ENCODE results near the gene DYNLRB1.

The DYNLRB1 gene

DNA sequence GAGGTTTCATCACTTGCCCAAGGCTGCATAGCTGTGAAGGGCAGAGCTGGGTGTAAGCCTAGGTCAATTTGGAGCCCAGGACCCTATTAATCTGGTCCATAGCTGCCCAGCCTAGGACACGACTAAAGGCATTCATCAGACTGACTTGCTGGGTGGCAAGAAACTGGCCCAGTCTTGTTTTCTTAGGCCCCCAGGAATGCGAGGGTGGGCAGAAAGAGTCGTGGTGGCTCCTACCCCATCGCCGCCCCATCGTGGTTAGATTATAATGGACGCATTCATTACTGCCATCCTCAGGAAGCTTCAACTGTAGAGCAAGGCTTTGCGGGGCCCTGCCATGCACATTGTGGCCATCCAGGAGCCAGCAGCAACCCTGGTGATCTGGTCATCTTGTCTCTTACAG lies 16.1 kb downstream of the DYNLRB1 start:
- no peak for TF ChIP-seq CTCF (conservative IDR thresholded peaks at IDR 0.05)
- TF ChIP-seq ZFX (IDR thresholded peaks at IDR 0.05) = no peak
- H3K27ac ChIP-seq = no peak overlapping the region

DNA sequence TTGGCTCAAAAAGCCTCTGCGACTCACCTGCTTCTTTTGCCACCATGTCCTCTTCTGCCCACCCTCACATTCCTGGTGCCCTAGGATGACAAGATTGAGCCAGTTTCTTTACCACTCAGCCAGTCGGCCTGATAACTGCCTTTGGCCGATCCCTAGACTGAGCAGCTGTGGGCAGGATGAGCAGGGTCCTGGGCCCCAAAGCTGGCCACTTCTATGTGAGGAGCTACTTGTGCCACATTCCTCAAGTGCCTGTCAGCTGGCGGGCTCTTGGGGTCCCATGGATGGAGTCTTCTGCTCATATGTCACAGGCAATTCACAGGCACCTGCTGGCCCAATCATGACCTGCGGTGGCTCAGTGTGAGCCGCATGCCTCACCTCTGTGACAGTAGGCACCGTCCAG lies 16.5 kb downstream of the DYNLRB1 start:
- H3K27ac ChIP-seq = no peak overlapping the region
- TF ChIP-seq ZFX (IDR thresholded peaks at IDR 0.05) (no peak), CTCF (conservative IDR thresholded peaks at IDR 0.05) (no peak)

GRCh38 chr20:34534391-34535165 lies 18.4 kb downstream of the DYNLRB1 start:
- no peak overlapping the region for H3K27ac ChIP-seq

DNA sequence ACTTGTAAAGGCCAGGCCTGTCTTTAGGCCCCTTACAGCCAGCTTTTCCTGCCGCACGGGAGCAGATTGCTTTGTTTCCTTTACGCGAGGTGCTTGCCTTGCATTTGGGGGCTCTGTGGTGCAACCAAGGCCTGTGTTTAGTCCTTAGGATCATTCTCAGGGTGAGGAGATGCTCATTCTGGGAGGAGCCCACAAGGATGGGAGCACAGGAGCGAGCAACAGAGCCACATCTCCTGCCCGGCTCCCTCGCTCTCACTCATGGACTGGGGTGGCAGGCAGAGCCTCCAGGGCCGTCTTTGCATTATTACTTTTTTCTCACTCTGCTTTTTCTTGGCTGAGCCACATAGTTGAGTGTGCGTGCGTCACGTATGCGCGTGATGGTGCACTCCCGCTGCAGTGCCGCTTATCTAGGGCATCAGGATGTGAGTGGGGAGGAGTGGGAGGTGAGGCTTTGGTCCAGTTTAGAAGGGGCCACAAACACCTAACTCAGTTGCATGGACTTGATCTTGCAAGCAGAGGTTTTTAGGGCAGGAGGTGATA lies 19.1 kb downstream of the DYNLRB1 start:
- no peak overlapping the region for H3K27ac ChIP-seq

More at GRCh38 chr20:34534391-34535165, 18.4 kb downstream of the DYNLRB1 start:
- TF ChIP-seq ZFX (IDR thresholded peaks at IDR 0.05) (no peak), CTCF (conservative IDR thresholded peaks at IDR 0.05) (no peak)

DNA sequence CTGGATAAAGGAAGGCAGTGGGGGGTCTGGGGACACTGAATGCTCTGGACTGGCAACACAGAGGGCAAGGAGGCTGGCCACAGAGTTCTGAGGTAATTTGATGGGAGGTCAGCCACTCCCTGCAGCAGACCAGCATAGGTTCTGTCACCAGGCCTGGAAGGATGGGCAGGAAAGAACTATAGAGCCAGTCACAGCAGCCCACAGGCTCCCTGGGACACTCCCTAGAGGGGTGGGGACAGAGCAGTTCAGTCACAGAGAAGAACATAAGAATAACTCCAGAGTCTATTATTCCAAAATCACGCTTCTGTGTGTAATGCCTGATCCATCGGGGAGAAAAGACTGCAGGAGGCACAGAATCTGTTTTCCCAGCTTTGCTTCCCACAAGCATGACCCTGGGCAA lies 19.6 kb downstream of the DYNLRB1 start:
- no peak for TF ChIP-seq CTCF (conservative IDR thresholded peaks at IDR 0.05)
- no peak for TF ChIP-seq ZFX (IDR thresholded peaks at IDR 0.05)
- no peak overlapping the region for H3K27ac ChIP-seq

More for the DNA sequence above, 19.1 kb downstream of the DYNLRB1 start:
- no peak for TF ChIP-seq ZFX (IDR thresholded peaks at IDR 0.05)
- TF ChIP-seq CTCF (conservative IDR thresholded peaks at IDR 0.05) = no peak

DNA sequence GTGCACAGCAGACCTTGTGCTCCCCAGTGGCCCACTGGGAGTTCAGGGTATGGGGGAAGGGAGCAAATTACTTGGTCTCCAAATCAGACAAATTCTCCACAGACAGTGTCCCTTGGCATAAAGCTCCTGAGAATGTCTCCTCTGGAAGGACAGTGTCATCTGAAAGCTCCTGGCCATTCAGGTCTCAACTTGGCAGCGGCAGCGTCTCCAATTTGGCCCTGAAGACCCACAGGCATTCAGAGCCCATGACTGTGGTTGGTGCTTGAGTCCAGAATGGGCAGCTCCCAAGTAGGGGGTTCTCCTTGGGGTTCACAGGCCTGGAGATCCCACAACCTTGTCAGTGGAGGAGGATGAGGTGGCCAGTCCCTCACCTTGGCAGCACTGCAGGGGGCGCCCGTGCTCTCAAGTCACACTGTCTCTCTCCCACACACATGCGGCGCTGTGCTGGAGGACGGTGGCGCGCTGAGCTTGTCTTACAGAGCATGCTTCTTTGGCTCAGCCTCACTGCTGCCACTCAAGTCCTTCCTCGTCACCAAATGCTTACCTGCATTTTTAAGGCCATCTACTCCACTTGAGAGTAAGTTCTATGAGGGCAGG lies 20.7 kb downstream of the DYNLRB1 start:
- TF ChIP-seq CTCF (conservative IDR thresholded peaks at IDR 0.05) (no peak; the same call in 1 of the 2 replicates), ZFX (IDR thresholded peaks at IDR 0.05) (no peak)
- no peak overlapping the region for H3K27ac ChIP-seq

DNA sequence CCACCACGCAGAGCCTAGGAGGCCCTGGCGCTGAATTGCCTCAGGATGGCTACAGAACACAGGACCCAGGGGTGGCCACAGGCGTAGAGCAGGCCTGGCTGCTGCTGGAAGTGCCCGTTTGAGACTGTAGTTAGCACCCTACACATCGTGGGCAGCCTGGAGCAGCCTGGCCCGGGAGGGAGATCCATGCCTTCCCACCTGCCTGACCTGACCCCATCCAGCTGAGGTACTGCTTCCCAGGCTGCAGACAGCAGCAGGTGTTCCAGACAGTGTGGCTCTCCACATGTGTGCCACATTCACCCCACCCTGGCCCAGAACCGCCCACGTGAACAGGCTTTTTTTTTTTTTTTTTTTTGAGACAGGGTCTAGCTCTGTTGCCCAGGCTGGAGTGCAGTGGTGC lies 21.4 kb downstream of the DYNLRB1 start:
- TF ChIP-seq CTCF (conservative IDR thresholded peaks at IDR 0.05) = no peak
- TF ChIP-seq ZFX (IDR thresholded peaks at IDR 0.05) = no peak
- no peak overlapping the region for H3K27ac ChIP-seq

Data from C4-2B (cell line).